ENCODE results near the gene CDCA4.
A peak's percentile ranks its signal among the peaks of the same experiment; 100 is the strongest.
"Not testable (repeated sequence)": the region's sequence is repeated elsewhere in the genome, so short reads cannot be mapped to it uniquely, and the experiment has no call there.

Gene CDCA4

DNA sequence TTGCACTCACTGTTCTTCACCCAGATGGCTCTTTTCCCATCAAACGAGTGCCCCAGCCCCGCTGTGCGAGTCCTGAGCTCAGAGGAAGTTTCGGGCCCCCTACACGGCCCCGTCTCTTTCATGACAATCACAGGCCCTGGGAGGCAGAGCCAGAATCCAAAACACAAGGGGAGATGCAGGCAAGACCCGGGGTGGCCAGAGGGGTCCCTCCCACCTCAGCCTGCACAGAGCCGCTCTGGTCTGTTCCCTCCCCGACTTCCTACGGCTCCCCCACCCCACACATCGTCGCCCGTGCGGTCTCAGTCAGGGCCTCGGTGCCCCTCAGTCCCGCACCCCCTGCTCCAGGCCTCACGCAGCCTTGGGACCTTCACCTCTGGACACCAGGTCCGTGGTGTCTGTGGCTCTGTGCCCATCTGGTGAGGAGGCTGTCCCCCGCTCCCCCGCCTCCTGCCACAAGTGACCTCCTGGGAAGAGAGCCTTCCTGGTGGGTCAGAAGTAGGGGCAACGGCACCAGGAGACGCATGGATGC lies 35.5 kb upstream of the CDCA4 start:
- no peak for DNase-seq

DNA sequence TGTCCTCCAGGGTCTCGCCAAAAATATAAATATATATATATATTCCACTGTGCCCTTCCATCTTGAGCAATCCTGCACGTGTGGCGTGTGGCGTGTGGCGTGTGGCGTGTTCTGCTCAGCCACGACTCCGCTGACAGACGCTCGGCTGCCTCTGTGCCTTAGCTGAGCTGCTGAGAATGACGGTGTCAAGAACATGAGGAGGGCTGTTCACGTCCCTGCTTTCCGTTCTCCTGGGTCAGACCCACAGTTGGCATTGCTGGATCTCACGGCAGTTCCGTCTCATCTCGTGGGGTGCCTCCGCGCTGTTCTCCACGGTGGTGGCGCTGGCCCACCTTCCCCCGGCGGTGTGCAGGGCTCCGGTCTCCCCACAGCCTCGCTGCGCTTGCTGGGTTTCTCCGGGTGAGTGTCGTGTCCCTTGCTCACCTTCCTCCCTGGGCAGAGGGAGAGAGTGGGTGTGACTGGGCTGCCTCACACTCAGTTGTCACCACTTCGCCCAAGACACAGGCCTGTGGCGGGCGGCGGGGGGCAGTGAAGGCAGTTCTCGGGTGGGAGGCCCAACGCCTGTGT lies 34.9 kb upstream of the CDCA4 start:
- no peak for DNase-seq

- DNase-seq: no peak
Measured at GRCh38 chr14:105055334-105055733, 34.5 kb upstream of the CDCA4 start.

DNA sequence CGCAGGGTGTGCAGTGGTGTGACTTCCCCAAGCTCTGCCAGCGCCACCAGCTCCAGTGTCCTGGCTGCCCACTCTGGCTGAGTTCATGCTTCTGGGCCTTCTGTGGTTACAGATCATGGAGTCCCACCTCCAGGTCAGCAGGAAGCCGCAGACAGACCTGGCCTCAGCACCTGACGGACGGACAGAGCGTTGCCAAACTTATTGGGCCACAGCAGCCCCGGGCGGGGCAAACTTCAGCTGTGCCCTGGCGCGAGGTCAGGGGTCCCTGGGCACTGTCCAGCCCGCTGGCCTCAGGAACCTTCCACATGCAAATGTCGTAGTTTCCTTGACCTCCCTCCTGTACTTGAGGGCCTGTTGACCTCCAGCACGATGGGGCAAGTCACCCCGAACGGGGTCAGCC lies 33.1 kb upstream of the CDCA4 start:
- DNase-seq: no peak

DNA sequence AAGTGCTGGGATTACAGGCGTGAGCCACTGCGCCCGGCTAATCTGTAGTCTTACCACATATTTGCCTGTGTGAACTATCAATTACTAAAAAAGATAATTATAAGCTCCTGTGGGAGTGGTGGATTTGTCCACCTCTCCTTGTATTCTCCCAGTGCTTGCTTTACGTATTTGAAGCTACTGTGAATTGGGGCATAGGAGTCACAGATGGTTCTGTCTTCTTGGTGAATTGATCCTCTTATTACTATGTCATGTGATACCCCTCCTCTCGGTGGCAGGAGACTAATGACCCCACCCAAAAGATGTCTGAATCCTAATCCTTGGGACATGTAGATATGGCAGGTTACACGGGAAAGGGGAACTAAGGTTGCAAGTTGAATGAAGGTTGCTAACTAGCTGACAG lies 32.5 kb upstream of the CDCA4 start:
- no peak for DNase-seq

DNA sequence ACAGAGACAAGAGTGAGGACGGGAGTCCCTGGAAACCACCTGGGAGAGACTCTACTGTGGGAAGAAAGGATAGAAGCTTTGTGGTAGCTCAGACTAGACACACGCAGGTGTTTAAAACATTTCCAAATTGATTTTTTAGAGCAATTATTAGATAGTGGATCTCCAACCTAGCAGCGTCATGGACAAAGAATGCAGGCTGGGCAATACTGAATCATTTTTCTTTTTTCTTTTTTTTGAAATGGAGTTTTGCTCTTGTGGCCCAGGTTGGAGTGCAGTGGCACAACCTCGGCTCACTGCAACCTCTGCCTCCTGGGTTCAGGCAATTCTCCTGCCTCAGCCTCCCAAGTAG lies 31.2 kb upstream of the CDCA4 start:
- DNase-seq: no peak

DNA sequence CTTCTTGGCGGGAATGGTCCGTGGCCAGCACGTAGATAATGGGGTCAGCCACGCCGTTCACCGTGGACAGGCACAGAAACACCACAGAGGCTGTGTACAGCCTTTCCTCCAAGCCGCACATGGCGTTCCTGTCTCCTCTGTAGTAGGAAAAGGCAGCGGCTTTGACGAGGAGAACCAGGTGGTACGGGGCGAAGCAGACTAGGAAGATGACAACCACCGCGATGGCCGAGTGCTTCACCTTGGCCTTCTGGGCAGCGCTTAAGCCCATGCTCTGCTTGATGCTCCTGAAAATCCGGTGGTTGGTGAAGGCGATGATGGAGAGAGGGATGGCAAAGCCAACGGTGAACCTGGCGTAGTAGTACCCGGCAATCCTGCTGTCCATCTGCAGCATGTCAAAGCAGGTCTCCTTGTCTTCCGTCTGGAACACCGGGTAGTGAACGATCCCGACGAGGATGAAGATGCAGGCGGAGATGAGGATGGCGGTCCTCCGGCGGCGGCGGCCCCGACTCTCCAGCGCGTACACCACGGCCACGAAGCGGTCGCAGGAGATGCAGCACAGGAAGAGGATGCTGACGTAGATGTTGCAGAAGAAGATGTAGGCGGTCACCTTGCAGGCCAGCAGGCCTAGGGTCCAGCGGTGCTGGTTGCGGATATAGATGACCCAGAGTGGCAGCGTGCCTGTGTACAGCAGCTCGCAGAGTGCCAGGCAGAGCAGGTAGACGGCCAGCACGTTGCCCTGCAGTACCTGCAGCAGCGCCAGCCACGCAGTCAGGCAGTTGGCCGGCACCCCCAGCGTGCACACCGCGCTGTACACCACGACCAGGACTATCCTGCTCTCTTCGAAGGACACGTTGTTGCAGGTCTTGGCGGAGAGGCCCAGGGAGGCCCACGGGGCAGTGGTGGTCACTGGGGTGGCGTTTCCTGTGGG lies 30.6 kb upstream of the CDCA4 start:
- no peak for DNase-seq

GRCh38 chr14:105050551-105050897 lies 29.6 kb upstream of the CDCA4 start:
- no peak for DNase-seq

DNA sequence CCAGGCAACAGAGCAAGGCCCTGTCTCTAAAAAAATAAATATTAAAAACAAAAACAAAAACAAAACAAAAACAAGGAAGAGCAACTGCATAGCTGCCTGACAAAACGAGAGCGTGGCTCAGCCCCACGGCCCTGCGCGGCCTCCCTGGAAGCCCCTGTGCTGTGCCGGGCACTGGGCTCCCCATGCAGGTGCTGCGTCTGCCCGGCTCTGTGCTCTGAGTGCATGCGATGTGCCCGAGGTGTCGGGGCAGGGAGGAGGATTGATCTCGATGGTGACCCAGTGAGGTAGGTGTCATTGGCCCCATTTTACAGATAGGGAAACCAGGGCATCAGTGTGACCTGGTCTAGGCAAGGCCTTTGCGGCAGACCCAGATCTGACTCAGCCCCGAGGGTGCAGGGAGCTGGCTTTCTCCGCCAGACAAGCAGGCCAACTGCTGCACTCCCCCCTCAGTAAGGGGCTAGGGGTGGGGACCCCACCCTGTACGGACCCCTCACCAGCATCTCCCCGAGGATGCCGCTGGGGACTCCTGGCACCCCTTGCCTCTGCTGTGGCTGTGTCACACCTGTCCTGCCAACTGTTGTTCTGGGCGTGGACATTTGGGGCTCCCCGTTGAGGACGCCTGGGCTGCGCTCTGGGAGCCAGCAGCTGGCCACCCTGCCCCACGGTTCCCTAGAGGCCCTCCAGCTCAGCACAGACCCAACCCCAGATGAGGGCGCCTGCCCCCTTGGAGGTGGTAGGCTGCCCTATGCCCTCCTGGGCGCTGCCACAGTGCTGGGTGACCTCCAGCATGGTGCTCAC lies 29.1 kb upstream of the CDCA4 start:
- DNase-seq: no peak

GRCh38 chr14:105047283-105048016 lies 26.6 kb upstream of the CDCA4 start:
- DNase-seq: no peak

- no peak for DNase-seq
Measured at GRCh38 chr14:105046891-105047282, 26.0 kb upstream of the CDCA4 start.

DNA sequence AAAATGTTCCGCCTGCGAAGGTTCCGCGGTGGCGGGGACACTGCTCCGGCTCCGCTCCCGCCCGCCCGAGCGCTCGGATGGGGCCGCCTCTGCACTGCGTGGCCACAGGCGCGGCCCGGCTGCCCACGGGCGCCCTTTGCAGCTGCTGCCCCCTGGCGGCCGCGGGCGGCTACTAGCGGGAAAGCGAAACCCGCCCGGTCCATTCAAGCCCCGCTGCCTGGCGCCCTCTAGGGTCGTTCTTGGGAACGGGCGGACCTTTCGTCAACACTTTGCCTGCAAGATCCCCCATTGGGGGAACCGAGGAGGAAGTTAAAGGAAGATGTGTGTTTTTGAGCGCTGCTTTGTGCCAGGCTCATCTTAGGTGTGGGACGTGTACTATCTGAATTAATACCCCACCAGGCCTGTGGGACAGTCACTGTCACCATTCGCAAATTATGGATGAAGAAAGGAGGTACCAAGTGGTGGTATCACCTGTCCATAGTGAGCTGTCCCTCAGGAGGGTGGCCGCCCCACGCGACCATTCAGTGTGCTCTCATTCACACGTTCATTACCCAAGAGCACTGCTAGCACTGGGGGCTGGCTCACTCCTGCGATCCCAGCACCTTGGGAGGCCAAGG lies 24.9 kb upstream of the CDCA4 start:
- peak; percentile 46 for DNase-seq

- no peak for DNase-seq
Measured at GRCh38 chr14:105043641-105044040, 22.8 kb upstream of the CDCA4 start.

GRCh38 chr14:105042813-105043212 lies 21.9 kb upstream of the CDCA4 start:
- no peak for DNase-seq

DNA sequence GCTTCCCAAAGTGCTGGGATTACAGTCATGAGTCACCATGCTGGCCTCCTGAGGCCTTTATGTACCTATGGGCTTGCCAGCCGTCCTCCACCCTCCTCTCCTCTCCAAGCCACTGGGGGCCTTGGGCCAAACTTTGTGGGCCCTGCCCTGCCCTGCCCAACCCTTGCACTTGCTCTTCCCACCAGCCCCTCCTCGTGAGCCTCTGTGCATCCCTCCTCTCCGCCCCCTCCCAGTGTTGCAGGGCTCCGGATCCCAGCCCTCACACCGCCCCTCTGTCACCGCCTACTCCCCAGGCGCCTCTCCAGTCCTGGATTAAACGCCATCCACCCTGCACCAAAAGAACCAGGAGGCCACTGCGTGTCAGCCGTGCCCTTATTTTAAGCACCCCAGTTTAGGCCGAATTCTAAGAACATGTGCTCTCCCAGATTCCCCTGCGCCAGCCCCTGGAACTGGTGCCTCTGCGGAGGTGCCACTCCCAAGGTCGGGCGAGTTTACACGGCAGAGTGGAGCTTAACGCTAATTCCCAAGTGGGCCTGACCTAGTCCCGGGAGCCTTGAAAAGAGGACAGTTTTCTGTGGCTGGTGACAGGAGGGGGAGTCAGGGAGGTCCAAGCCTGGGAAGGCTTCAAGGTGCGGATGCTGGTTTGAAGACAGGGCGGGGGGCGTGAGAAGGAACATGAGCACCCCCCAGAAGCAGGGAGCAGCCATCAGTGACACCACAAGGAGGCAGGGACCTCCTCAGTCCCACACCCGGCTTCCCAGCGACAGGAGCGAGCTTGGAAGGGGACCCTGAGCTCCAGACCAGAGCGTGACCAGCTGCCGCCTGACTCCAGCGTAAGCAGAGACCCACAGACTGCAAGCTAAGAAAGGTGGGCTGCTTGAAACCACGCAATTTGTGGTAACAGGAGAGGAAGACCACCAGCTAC lies 21.2 kb upstream of the CDCA4 start:
- no peak for DNase-seq

DNA sequence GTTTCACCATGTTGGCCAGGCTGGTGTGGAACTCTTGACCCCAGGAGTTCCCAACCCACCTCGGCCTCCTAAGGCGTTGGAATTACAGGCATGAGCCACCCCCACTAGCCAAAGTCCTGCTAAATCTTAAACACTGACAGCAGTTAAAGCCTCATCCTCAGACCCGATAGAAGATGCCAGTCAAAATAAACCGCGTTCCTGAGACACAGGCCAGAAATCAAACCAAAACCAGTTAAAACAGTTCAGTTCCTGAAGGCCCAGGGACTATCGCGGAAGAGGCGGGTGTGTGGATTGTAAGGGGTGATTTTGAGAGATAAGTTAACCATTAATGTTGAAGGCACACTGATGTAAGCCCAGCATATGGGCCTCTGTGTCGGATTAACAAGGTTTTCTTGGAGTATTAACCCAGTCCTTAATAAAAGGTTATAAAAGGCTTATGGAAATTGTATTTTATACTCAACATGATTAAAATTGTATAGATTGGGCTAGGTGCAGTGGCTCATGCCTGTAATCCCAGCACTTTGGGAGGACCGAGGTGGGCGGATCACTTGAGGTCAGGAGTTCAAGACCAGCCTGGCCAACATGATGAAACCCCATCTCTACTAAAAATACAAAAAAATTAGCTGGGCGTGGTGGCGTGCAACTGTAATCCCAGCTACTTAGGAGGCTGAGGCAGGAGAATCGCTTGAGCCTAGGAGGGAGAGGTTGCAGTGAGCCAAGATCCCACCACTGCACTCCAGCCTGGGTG lies 18.7 kb upstream of the CDCA4 start:
- DNase-seq: no peak

DNA sequence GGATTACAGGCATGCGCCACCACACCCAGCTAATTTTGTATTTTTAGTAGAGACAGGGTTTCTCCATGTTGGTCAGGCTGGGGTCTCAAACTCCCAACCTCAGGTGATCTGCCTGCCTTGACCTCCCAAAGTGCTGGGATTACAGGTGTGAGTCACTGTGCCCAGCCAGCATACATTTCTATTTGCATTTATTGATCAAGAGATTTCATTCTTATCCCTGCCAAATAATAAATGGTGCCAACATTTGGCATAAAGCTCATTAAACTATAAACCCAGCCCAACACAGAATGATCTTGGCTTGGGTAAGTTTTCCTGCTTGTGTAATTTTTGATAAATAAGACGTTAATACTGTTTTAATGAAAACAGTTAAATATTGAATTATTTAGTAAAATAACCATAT lies 14.7 kb upstream of the CDCA4 start:
- not testable (repeated sequence) for DNase-seq

- no peak for DNase-seq
Measured at GRCh38 chr14:105034315-105035039, 13.6 kb upstream of the CDCA4 start.

- DNase-seq: not testable (repeated sequence)
Measured at GRCh38 chr14:105033412-105033900, 12.6 kb upstream of the CDCA4 start.

DNA sequence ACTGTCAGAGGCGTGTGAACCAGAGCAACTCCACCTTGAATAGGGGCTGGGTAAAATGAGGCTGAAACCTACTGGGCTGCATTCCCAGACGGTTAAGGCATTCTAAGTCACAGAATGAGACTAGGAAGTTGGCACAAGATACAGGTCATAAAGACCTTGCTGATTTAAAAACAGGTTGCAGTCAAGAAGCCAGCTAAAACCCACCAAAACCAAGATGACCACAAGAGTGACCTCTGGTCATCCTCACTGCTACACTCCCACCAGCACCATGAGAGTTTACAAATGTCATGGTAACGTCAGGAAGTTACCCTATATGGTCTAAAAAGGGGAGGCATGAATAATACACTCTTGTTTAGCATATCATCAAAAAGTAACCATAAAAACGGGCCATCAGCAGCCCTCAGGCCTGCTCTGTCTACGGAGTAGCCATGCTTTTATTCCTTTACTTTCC lies 11.6 kb upstream of the CDCA4 start:
- DNase-seq: not testable (repeated sequence)

Data from SIG-M5 (cell line).